ENCODE data around the gene MED6. TPM values are rescaled to one million over a fixed set of nuclear protein-coding genes. Genes with fewer than 3 reads are reported as not detected.

MED6 gene
- total and polyA plus RNA-seq, 8 donors: 6.4 to 15.8 (median 12.6) TPM

DNA sequence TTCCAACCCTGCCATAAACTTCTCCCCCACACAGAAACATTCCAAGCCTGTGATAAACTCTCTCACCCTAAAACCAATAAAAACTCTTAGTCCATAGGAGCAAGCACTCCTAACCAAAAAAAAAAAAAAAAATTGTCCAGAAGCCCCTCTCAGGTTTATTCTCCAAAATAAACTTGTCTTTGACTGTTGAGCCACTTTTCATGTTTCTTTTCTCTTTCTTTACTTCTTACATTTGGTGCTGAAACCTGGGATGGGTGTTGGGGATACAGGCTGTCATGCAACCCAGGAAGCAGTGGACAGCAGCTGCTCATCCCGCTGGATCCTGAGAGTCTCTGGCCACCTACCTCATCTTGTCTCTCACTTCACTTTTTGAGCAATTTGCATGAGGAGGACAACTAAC is 63.6 kb downstream of the MED6 start:
- TF ChIP-seq, protein P1, sequence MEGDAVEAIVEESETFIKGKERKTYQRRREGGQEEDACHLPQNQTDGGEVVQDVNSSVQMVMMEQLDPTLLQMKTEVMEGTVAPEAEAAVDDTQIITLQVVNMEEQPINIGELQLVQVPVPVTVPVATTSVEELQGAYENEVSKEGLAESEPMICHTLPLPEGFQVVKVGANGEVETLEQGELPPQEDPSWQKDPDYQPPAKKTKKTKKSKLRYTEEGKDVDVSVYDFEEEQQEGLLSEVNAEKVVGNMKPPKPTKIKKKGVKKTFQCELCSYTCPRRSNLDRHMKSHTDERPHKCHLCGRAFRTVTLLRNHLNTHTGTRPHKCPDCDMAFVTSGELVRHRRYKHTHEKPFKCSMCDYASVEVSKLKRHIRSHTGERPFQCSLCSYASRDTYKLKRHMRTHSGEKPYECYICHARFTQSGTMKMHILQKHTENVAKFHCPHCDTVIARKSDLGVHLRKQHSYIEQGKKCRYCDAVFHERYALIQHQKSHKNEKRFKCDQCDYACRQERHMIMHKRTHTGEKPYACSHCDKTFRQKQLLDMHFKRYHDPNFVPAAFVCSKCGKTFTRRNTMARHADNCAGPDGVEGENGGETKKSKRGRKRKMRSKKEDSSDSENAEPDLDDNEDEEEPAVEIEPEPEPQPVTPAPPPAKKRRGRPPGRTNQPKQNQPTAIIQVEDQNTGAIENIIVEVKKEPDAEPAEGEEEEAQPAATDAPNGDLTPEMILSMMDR (IDR thresholded peaks at IDR 0.05): no peak
- no peak for DNase-seq
- ATAC-seq: no peak
- Histone ChIP-seq H3K4me3 (no peak overlapping the region), H3K4me1 (no peaks in the 10 kb centered on the region), H3K9me3 (no peaks in the 10 kb centered on the region), H3K36me3 (no peaks in the 10 kb centered on the region), H3K27me3 (no peaks in the 10 kb centered on the region), H3K27ac (no peak overlapping the region)
- WGBS, 2 donors: 52 to 100% methylated on average over 1 of the region's 1 CpG
- FAIRE-seq: no peak
- intact Hi-C loops (cut with DNase I): no loop called here

DNA sequence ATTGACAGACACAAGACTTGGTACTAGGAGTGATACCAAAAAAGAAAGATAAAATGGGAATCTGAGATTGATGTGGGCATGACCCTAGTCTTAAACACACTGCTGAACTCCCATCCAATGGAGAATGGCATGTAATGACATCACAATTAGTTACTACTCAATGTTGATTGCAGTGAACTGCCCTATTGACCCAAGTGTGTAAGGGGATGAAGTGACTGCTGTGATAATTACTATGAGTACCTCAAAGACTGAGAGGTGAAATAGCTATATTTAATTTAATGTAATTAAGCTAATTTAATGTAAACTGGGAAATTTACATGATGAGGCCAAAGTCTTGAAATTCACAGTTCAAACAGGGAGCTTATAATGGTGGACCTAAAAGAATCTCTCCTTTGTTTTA is 65.6 kb downstream of the MED6 start, which contains the start of gene ADAM20:
ADAM20 (minus strand) TSS at position 101 of the 400 bp plus-strand sequence. CDS start 10,247 bp downstream, outside the sequence.
- TF ChIP-seq, protein P1 (IDR thresholded peaks at IDR 0.05): no peak
- H3K27me3 ChIP-seq: no peaks in the 10 kb centered on the region
- H3K27ac ChIP-seq: no peak within 1 kb of the TSS
- H3K4me1 ChIP-seq: no peaks in the 10 kb centered on the region
- intact Hi-C loops (cut with DNase I): no loop called here
- FAIRE-seq (no peak), DNase-seq (no peak), ATAC-seq (no peak)
- H3K9me3 ChIP-seq: no peaks in the 10 kb centered on the region
- H3K4me3 ChIP-seq: no peak within 1 kb of the TSS
- H3K36me3 ChIP-seq: no peaks in the 10 kb centered on the region

Other genes with a start within 250 kb of the MED6 start
- 10 to 100 TPM; 16.1 to 23.2 (median 20.6) TPM for gene COX16, start 241.0 kb downstream of the MED6 start, total RNA-seq
- 10 to 100 TPM; 29.0 to 35.6 TPM for gene COX16, start 241.0 kb downstream of the MED6 start, polyA plus RNA-seq
- 10 to 100 TPM in 5 of 6 donors, 1 to 10 TPM in 1; 7.5 to 20.5 (median 13.4) TPM for gene SYNJ2BP, start 183.6 kb downstream of the MED6 start, total RNA-seq
- 1 to 10 TPM; 5.0 to 7.0 TPM for gene SYNJ2BP, start 183.6 kb downstream of the MED6 start, polyA plus RNA-seq
- under 1 TPM in 1 of 6 donors, not detected in 5; 0.09 TPM for gene ADAM21, start 148.5 kb downstream of the MED6 start, total RNA-seq
- under 1 TPM in 1 of 2 donors, not detected in 1; 0.05 TPM for gene ADAM21, start 148.5 kb downstream of the MED6 start, polyA plus RNA-seq
- gene ADAM20, start 65.7 kb downstream of the MED6 start, total RNA-seq: under 1 TPM; 0.16 to 0.72 (median 0.46) TPM
- under 1 TPM; 0.08 to 0.14 TPM for gene ADAM20, start 65.7 kb downstream of the MED6 start, polyA plus RNA-seq
- 1 to 10 TPM in 3 of 6 donors, under 1 TPM in 3; 0.59 to 4.0 (median 1.00) TPM for gene TTC9, start 41.3 kb upstream of the MED6 start, total RNA-seq
- under 1 TPM; 0.84 to 0.96 TPM for gene TTC9, start 41.3 kb upstream of the MED6 start, polyA plus RNA-seq
- gene MAP3K9, start 208.9 kb upstream of the MED6 start, total RNA-seq: 1 to 10 TPM; 4.7 to 7.6 (median 5.1) TPM
- gene MAP3K9, start 208.9 kb upstream of the MED6 start, polyA plus RNA-seq: 1 to 10 TPM; 2.1 to 3.3 TPM

All from pancreas (tissue), 10 donors.